AML-193 (cell line): Measurements from ENCODE around the gene SSC5D.

Source experiments
- DNase-seq, 2 experiments: peaks; one replicate each; lab custom pipeline; 2025; lab: John Stamatoyannopoulos, UW

The SSC5D gene

DNA sequence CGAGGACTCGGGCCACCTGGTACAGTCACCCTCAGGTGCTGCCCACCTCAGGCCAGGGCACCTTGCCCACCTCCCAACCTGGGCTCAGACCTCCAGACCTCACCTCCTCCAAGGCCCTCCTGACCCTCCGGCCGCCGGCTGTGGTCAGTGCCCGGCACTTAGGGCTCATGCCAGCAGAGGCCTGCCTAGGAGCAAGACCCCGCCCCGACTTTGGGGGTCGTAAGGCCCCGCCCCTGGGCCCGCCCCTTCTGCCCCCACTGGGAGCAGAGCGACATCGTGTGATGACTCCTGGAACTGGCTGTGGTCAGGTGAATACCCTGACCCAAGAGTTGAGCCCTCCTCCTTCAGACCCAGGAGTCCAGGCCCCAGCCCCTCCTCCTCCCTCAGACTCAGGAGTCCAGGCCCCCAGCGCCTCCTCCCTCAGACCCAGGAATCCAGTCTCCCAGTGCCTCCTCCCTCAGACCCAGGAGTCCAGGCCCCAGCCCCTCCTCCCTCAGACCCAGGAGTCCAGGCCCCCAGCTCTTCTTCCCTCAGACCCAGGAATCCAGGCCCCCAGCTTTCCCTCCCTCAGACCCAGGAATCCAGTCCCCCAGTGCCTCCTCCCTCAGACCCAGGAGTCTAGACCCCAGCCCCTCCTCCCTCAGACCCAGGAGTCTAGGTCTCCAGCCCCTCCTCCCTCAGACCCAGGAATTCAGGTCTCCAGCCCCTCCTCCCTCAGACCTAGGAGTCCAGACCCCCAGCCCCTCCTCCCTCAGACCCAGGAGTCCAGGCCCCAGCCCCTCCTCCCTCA, 48.9 kb downstream of the SSC5D start, which contains the start of gene SBK2:
Gene SBK2, minus strand, starts transcription at position 183 of the 790 bp plus-strand sequence. CDS start 839 bp downstream, outside the sequence.
- no peak for DNase-seq

DNA sequence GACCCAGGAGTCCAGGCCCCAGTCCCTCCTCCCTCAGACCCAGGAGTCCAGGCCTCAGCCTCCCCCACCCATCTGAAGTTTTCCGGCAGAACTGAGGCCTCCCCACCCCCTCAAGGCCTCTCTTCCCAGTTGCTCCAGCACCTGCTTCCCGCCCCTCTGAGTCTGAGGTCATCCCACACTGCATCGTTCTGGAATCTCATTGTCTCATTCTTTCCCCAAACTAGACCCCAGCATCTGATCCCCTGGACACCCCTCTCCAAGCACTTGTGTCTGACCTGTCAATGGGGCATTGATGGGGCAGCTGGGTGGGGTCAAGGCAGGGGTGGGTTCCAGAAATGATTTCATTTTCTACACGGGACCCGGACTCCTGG, 49.5 kb downstream of the SSC5D start:
- DNase-seq: no peak

DNA sequence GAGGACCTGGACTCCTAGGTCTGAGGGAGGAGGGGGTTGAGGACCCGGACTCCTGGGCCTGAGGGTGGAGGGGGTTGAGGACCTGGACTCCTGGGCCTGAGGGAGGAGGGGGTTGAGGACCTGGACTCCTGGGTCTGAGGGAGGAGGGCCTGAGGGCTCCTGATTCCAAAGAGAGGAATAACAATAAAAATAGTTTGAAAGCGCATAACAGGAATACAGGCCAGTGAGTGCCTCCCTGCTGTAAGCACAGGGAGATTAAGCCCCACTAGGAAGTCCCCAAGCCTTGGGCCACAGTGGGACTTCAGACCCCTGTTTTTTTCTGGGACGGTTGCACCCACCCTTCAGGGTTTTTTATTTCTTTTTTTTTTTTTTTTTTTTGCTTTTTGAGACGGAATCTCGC, 49.9 kb downstream of the SSC5D start:
- no peak for DNase-seq

DNA sequence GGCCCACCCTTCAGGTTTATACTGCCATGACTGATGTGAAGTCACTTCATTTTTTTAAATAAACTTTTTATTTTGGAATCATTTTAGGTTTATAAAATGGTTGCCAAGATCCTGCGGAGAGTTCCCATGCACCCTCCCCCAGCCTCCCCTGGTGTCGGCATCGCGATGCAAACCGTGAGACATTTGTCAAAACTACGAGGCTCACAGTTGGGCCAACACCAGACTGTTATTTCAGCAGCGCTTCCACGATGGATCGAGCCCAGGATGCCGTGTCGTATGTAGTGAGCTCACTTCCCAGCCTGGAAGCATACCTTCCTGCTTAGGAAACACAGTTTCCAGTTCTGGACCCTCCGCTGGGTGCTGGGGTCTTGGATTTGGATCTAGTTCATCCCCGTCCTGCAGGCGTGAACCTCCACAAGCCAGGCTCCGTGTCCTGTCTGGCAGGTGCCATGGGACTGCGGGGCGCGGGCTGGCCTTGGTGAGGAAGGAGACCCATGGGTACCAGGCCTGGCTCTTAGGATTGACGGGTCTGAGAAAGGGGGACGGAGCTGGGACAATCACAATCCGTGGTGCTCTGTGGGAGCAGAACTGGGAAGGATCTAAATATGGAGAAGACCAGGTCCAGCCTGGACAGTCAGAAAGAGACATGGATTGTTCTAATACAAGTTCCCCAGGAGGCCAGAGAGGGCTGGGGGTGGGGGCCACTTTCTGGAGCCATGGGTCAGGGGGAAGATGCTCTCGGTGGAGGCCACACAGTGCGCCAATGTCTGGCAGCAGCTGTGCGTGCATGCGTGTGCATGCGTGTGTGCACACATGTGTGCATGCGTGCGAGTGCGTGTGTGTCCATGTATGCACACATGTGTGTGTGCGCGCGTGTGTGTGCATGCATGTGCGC, 51.1 kb downstream of the SSC5D start:
- no peak for DNase-seq

- no peak for DNase-seq
These were observed 52.4 kb downstream of the SSC5D start for GRCh38 chr19:55540619-55541018.

DNA sequence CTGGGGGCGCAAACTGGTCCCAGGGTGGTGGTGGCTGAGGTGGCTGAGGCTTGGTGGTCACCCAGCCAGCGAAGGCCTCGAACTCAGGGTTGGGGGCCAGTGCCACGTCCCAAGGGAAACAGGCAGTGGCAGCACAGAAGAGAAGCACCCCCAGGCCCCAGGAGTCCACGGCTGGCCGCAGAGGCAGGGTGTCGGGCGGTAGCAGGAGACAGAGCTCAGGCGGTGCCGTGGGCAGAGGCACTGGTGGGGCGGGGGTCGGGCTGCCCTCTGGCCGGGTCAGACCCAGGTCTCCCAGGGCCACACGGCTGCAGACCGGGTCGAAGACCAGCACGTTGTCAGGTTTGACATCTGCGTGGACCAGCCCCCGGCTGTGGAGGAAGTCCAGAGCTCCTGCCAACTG, 52.9 kb downstream of the SSC5D start:
- DNase-seq: no peak

DNA sequence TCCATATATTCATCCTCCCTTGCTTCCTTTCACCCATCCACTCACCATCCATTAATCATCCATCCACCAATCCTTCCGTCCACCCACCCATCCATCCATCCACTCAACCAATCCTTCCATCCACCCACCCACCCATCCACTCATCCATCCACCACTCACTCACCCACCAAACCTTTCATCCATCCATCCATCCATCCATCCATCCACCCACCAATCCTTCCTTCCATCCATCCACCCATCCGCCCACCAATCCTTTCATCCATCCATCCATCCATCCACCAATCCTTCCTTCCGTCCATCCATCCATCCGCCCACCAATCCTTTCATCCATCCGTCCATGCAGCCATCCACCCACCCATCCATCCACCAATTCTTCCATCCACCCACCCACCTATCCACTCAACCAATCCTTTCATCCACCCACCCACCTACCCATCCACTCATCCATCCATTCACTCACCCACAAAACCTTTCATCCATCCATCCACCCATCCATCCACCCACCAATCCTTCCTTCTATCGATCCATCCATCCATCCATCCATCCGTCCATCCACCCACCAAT, 54.1 kb downstream of the SSC5D start:
- no peak for DNase-seq

DNA sequence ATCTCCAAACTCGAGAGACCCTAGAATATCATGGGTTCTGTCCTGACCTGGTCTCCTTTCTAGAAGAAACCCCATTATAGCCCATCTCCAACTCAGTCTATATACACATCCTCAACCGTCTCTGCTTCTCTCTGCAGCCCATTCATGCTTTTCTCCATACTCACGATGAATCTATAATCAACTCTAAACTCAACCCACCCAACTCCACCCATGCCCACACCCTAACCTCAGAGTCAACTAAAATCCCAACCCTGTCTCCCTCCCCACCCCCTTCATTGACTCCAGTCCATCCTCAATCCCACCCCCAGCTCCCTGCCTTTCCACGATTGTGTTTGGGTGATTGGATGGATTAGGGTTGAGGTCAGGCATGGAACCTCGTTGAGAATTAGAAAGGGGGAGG, 55.3 kb downstream of the SSC5D start:
- no peak for DNase-seq

GRCh38 chr19:55544014-55544413, 55.8 kb downstream of the SSC5D start:
- no peak for DNase-seq

- DNase-seq: no peak
These were observed 56.7 kb downstream of the SSC5D start for GRCh38 chr19:55544776-55545439.

DNA sequence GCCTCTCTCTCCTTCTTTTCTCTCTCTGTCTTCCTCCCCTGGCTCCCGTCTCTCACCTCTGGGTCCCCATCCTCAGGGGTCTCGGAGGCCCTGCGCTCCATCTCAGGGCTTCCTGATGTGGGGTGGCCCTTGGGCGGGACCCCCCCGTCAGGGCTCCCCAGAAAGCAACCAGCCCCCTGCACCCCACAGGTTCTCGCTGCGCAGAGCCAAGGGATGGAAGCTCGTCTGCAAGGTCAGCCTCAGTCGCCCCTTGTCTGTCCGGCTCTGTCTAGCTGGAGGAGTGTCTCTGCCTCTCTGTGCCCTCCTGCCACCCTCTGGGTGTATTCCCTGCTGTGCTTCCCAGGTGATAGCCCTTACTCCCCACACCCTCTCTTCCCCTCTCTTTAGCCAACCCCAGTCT, 57.2 kb downstream of the SSC5D start, which contains the start of gene SBK3:
Gene SBK3, minus strand, starts transcription at position 101 of the 400 bp plus-strand sequence. Its CDS starts 0 bp downstream, at position 101.
- no peak for DNase-seq

DNA sequence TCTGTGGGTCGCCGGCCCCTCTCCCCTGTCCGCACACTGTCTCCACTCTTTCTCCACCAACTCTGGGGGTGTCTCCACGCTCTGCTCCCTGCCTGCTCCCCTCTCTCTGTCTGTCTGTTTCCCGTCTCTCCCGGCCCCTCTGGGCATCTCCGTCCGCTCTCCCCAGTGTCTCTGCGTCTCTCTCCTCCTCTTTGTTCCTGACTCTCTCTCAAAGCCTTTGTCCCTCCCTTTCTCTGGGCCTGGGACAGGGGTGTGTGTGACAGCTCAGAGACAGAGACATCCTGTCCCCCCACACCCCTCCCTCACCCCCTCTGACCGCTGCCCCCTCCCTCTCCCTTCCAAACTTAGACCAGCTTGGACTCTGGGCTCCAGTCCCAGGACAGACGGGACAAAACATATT, 57.8 kb downstream of the SSC5D start:
- no peak for DNase-seq

DNA sequence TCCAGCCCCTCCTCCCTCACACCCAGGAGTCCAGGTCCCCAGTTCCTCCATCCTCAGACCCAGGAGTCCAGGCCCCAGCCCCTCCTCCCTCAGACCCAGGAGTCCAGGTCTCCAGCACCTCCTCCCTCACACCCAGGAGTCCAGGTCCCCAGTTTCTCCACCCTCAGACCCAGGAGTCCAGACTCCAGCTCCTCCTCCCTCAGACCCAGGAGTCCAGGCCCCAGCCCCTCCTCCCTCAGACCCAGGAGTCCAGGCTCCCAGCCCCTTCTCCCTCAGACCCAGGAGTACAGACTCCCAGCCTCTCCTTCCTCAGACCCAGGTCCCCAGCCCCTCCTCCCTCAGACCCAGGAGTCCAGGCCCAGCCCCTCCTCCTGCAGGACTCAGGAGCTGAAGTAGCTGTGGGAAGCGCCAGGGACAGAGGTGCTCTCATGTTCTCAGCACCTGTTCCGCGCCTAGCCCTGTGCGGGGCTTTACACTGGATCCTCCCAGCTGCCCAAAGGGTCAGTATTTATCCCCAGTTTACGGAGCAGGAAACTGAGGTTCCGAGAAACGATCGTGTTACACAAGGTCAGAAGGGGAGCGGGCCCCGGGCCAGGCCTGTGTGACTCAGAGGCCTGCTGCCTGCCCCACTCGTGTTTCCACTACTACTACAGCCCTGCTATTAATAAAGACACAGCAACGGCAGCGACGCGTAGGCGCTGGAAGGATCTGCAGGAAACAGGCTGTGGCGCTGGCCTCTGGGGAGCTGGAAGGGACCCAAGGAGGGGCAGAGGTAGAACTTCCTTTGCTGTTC, 58.8 kb downstream of the SSC5D start:
- no peak for DNase-seq

GRCh38 chr19:55549500-55550320, 61.5 kb downstream of the SSC5D start:
- no peak for DNase-seq

- no peak for DNase-seq
These were observed 62.0 kb downstream of the SSC5D start for GRCh38 chr19:55550321-55550650.

GRCh38 chr19:55552206-55552605, 64.0 kb downstream of the SSC5D start:
- no peak for DNase-seq

- DNase-seq: no peak
These were observed 64.4 kb downstream of the SSC5D start for GRCh38 chr19:55552620-55553019.

DNA sequence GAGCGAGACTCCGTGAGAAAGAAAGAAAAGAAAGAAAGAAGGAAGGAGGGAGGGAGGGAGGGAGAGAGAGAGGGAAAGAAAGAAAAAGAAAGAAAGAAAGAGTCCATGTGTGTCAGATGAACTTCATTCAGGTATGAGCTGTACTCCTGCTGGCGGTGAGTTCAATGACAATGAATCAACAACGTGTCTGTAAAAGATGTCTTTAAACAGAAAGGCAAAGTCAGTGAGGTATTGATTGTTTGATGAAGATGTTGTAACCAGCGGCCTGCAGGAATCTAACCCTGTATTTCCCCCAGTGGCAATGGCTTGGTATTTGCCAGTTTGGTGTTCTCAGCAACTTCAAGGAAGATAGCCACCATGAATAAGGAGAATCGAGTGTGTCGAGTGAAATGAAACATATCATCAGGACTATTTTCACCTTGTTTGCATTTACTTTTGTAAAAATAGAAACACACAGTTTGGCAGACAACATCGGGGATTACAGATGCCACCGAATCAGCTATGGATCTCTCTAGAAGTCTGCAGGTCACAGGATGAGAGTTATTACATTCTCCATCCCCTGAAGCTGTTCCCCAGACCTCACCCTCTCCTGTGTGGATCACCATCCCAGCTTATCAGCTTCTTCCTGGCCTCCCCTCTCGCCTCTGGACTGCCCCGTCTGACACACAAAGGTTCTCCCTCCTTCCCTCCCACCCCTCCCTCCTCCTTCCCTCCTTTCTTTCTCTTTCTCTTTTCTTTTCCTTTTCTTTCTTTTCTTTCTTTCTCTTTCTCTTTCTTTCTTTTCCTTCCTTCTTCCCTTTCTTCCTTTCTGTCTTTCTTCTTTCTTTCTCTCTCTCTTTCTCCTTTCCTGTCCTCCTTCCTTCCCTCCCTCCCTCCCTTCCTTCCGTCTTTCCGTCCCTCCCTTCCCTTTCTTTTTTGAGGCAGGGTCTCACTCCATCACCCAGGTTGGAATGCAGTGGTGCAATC, 65.3 kb downstream of the SSC5D start:
- no peak for DNase-seq

GRCh38 chr19:55554302-55554701, 66.1 kb downstream of the SSC5D start:
- no peak for DNase-seq
